ENCODE measurements around the gene MMP19. TPM values are rescaled to one million over a fixed set of nuclear protein-coding genes. Genes with fewer than 3 reads are reported as not detected.
"Not testable (repeated sequence)": the region's sequence is repeated elsewhere in the genome, so short reads cannot be mapped to it uniquely, and the experiment has no call there.

The MMP19 gene
- total RNA-seq, 1 donor from 2014 or later = 8.8 TPM

- DNase-seq (ENCODE audit: low read depth) = no peak
These were observed 2.2 kb upstream of the MMP19 start for GRCh38 chr12:55844961-55845360.

GRCh38 chr12:55843431-55843830 lies 695 bp upstream of the MMP19 start:
- DNase-seq (ENCODE audit: low read depth) = no peak

- DNase-seq (ENCODE audit: low read depth) = no peak
These were observed 2.0 kb downstream of the MMP19 start for GRCh38 chr12:55840581-55841351.

GRCh38 chr12:55839345-55840140 lies 3.2 kb downstream of the MMP19 start:
- DNase-seq (ENCODE audit: low read depth) = no peak

GRCh38 chr12:55838361-55838760 lies 4.4 kb downstream of the MMP19 start:
- no peak for DNase-seq (ENCODE audit: low read depth)

- not testable (repeated sequence) for DNase-seq (ENCODE audit: low read depth)
These were observed 8.3 kb downstream of the MMP19 start for GRCh38 chr12:55834400-55834799.

GRCh38 chr12:55833056-55833455 lies 9.7 kb downstream of the MMP19 start:
- DNase-seq (ENCODE audit: low read depth) = no peak

GRCh38 chr12:55831447-55831815 lies 11.3 kb downstream of the MMP19 start:
- DNase-seq (ENCODE audit: low read depth) = peak; percentile 16

GRCh38 chr12:55830601-55831446 lies 11.9 kb downstream of the MMP19 start:
- DNase-seq (ENCODE audit: low read depth) = peak; percentile 77

GRCh38 chr12:55829967-55830600 lies 12.7 kb downstream of the MMP19 start:
- DNase-seq (ENCODE audit: low read depth) = no peak

GRCh38 chr12:55828357-55828756 lies 14.4 kb downstream of the MMP19 start:
- DNase-seq (ENCODE audit: low read depth) = no peak

- DNase-seq (ENCODE audit: low read depth) = no peak
These were observed 14.9 kb downstream of the MMP19 start for GRCh38 chr12:55827806-55828205.

GRCh38 chr12:55824726-55825125 lies 18.0 kb downstream of the MMP19 start:
- DNase-seq (ENCODE audit: low read depth) = no peak

GRCh38 chr12:55823419-55823818 lies 19.3 kb downstream of the MMP19 start:
- DNase-seq (ENCODE audit: low read depth) = no peak

- DNase-seq (ENCODE audit: low read depth) = no peak
These were observed 20.5 kb downstream of the MMP19 start for GRCh38 chr12:55822228-55822627.

GRCh38 chr12:55820679-55821078 lies 22.1 kb downstream of the MMP19 start:
- DNase-seq (ENCODE audit: low read depth) = no peak

- DNase-seq (ENCODE audit: low read depth) = no peak
These were observed 23.9 kb downstream of the MMP19 start for GRCh38 chr12:55818886-55819285.

GRCh38 chr12:55818140-55818728 lies 24.5 kb downstream of the MMP19 start:
- DNase-seq (ENCODE audit: low read depth) = no peak

GRCh38 chr12:55817345-55818139 lies 25.2 kb downstream of the MMP19 start, which contains the start of the genes ORMDL2 and SARNP:
ORMDL2 (plus strand) TSS chr12:55818041; CDS start chr12:55819000, 959 bp downstream.
SARNP (minus strand) TSS chr12:55817724; CDS start chr12:55817701, 23 bp downstream.
- peak; percentile 100 for DNase-seq (ENCODE audit: low read depth)

- DNase-seq (ENCODE audit: low read depth) = peak; percentile 33
These were observed 25.8 kb downstream of the MMP19 start for GRCh38 chr12:55816881-55817344.
